ENCODE measurements around the gene PHLDA2.

DNA sequence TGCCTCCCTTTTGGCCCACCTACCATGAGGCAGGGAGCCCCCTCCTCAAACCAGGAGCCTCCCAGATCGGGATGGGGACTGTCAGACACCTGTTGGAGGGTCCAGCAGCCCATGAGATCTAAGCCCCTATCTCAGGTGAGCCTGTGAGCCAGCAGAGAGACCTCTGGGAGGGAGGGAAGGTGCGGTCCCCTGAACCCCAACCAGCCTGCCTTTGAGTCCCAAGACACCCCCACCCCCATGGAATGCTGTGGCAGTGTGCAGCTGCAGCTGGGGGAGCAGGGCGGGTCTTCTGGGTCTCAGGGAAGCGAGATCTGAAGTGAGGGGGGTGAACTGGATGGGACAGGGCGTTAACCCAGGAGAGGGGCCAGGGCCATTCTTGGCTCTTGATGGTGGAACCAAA lies 42.3 kb downstream of the PHLDA2 start:
- TF ChIP-seq CTCF (IDR thresholded peaks at IDR 0.05; ENCODE audit: low read depth, low read length, poor library complexity, severe bottlenecking) (no peak), EZH2phosphoT487 (IDR thresholded peaks at IDR 0.05; ENCODE audit: borderline replicate concordance, low read length) (no peak)

All from DOHH2 (cell line).